ENCODE data around the gene OR6C68. TPM values are rescaled to one million over a fixed set of nuclear protein-coding genes. Genes with fewer than 3 reads are reported as not detected.
"Not testable (repeated sequence)": the region's sequence is repeated elsewhere in the genome, so short reads cannot be mapped to it uniquely, and the experiment has no call there.

OR6C68 gene
- not detected in 2 replicates for total RNA-seq (ENCODE audit: low replicate concordance)
- long read RNA-seq, result 0 reads

- no peak for DNase-seq (ENCODE audit: extremely low spot score, unreplicated experiment)
- no peak for TF ChIP-seq CTCF (conservative IDR thresholded peaks at IDR 0.05)
- H3K36me3 Mint-ChIP-seq, result no peaks in the 10 kb centered on the region
- no peaks in the 10 kb centered on the region for H3K9me3 Mint-ChIP-seq
- no peaks in the 10 kb centered on the region for H3K4me1 Mint-ChIP-seq (ENCODE audit: unreplicated experiment)
- no peak within 1 kb of the TSS for H3K27ac Mint-ChIP-seq
- no peak within 1 kb of the TSS for H3K4me3 Mint-ChIP-seq
- no peaks in the 10 kb centered on the region for H3K27me3 Mint-ChIP-seq
Observed at GRCh38 chr12:55492078-55492477, at the start of gene OR6C68. Gene OR6C68 (plus strand): TSS chr12:55492378. CDS start chr12:55492378, 0 bp downstream.

- H3K27ac Mint-ChIP-seq, result no peak within 1 kb of the TSS
- H3K36me3 Mint-ChIP-seq, result no peaks in the 10 kb centered on the region
- H3K4me1 Mint-ChIP-seq (ENCODE audit: unreplicated experiment), result no peaks in the 10 kb centered on the region
- H3K4me3 Mint-ChIP-seq, result no peak within 1 kb of the TSS
- TF ChIP-seq CTCF (conservative IDR thresholded peaks at IDR 0.05), result no peak
- no peaks in the 10 kb centered on the region for H3K27me3 Mint-ChIP-seq
- DNase-seq (ENCODE audit: extremely low spot score, unreplicated experiment), result no peak
- peaks cover 4% of the 10 kb centered on the region for H3K9me3 Mint-ChIP-seq
Observed at GRCh38 chr12:55443776-55444175, 48.4 kb upstream of the OR6C68 start, which contains the start of gene OR6C2. Gene OR6C2 (plus strand): TSS chr12:55444076. CDS start chr12:55452214, 8,138 bp downstream.

GRCh38 chr12:55445357-55445756, 46.8 kb upstream of the OR6C68 start:
- no peaks in the 10 kb centered on the region for H3K4me1 Mint-ChIP-seq (ENCODE audit: unreplicated experiment)
- no peaks in the 10 kb centered on the region for H3K36me3 Mint-ChIP-seq
- TF ChIP-seq CTCF (conservative IDR thresholded peaks at IDR 0.05), result no peak
- H3K9me3 Mint-ChIP-seq, result peaks cover 2% of the 10 kb centered on the region
- H3K27ac Mint-ChIP-seq, result no peak overlapping the region
- no peak overlapping the region for H3K4me3 Mint-ChIP-seq
- no peak for DNase-seq (ENCODE audit: extremely low spot score, unreplicated experiment)
- no peaks in the 10 kb centered on the region for H3K27me3 Mint-ChIP-seq

- no peaks in the 10 kb centered on the region for H3K36me3 Mint-ChIP-seq
- no peak for DNase-seq (ENCODE audit: extremely low spot score, unreplicated experiment)
- H3K4me3 Mint-ChIP-seq, result no peak overlapping the region
- no peak for TF ChIP-seq CTCF (conservative IDR thresholded peaks at IDR 0.05)
- H3K4me1 Mint-ChIP-seq (ENCODE audit: unreplicated experiment), result no peaks in the 10 kb centered on the region
- no peaks in the 10 kb centered on the region for H3K27me3 Mint-ChIP-seq
- no peaks in the 10 kb centered on the region for H3K9me3 Mint-ChIP-seq
- H3K27ac Mint-ChIP-seq, result no peak overlapping the region
Observed at GRCh38 chr12:55446326-55446725, 45.9 kb upstream of the OR6C68 start.

- Mint-ChIP-seq H3K4me1 (ENCODE audit: unreplicated experiment) (no peaks in the 10 kb centered on the region), H3K4me3 (no peak overlapping the region), H3K27me3 (no peaks in the 10 kb centered on the region), H3K27ac (no peak overlapping the region), H3K36me3 (no peaks in the 10 kb centered on the region), H3K9me3 (no peaks in the 10 kb centered on the region)
- no peak for TF ChIP-seq CTCF (conservative IDR thresholded peaks at IDR 0.05)
- no peak for DNase-seq (ENCODE audit: extremely low spot score, unreplicated experiment)
Observed at GRCh38 chr12:55448825-55449224, 43.4 kb upstream of the OR6C68 start.

- H3K27me3 Mint-ChIP-seq; H3K27ac Mint-ChIP-seq; H3K4me3 Mint-ChIP-seq; H3K4me1 Mint-ChIP-seq (ENCODE audit: unreplicated experiment); H3K9me3 Mint-ChIP-seq; H3K36me3 Mint-ChIP-seq; DNase-seq (ENCODE audit: extremely low spot score, unreplicated experiment): not testable (repeated sequence)
Observed at GRCh38 chr12:55464926-55465325, 27.3 kb upstream of the OR6C68 start.
